DND-41 (cell line): ENCODE results near the gene TIGD3.

Experiments
- EZH2 ChIP-seq: IDR thresholded peaks from 3 replicates; pipeline ENCODE4 v1.6.1; 2012; ENCODE audit warnings: borderline replicate concordance, low read depth, mild to moderate bottlenecking, moderate library complexity, low read length, inconsistent platforms; ENCODE audit not compliant: severe bottlenecking
- TF ChIP-seq, protein P1 (sequence below): IDR thresholded peaks from 2 replicates; pipeline ENCODE4 v1.5.1; 2012; ENCODE audit warnings: borderline replicate concordance, low read length, moderate library complexity, mild to moderate bottlenecking; ENCODE audit not compliant: poor library complexity, severe bottlenecking; ENCODE audit errors: extremely low read depth

DNA sequence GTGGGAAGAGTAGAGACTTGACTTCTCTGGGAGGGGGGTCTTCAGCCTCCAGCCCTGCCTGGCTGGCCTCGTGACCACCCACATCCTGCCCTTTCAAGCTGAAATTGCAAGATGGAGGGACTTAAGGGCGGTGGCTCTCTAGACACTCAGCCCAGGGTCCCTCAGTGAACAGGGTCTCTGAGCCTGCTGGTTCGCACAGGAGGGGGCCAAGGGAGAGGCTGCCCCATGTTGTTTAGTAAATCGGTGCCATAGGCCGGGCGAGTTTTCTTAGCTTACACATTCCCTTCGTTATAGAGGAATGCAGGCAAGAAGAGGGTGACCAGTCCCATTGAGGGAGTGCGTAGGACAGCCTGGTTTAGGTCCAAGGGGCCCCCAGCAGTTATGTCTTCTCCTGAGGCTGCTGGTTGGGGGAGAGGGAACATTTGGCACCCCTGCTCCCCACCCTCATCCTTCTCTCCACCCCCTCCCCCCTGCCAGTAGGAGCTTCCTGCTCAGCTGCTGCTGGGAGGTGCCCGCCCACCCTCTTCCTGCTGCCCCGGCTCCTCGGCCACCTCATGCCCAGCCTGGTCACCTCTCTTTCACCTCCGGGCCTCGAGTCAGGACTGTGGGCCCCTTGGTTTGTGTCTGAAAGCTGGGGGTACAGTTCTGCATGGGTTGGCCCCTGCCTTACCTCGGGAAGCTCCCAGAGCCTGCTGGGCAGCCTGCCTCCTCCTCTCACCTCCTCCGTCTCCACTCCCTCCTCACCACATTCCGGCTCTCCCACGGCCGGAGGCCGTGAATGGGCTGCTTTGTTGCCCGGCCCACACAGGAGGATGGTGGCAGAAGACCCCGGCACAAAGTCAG is 35.8 kb downstream of the TIGD3 start:
- TF ChIP-seq, protein P1, sequence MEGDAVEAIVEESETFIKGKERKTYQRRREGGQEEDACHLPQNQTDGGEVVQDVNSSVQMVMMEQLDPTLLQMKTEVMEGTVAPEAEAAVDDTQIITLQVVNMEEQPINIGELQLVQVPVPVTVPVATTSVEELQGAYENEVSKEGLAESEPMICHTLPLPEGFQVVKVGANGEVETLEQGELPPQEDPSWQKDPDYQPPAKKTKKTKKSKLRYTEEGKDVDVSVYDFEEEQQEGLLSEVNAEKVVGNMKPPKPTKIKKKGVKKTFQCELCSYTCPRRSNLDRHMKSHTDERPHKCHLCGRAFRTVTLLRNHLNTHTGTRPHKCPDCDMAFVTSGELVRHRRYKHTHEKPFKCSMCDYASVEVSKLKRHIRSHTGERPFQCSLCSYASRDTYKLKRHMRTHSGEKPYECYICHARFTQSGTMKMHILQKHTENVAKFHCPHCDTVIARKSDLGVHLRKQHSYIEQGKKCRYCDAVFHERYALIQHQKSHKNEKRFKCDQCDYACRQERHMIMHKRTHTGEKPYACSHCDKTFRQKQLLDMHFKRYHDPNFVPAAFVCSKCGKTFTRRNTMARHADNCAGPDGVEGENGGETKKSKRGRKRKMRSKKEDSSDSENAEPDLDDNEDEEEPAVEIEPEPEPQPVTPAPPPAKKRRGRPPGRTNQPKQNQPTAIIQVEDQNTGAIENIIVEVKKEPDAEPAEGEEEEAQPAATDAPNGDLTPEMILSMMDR, result no peak
- no peak for TF ChIP-seq EZH2
